ENCODE results near the gene SLC30A3. TPM values are rescaled to one million over a fixed set of nuclear protein-coding genes. Genes with fewer than 3 reads are reported as not detected.

SLC30A3 gene
- total and polyA plus RNA-seq, 10 of the 15 experiments (the other 5 are each of a cell fraction or from before 2014, with no cell fraction given): 0.23 TPM; not detected in 9

DNA sequence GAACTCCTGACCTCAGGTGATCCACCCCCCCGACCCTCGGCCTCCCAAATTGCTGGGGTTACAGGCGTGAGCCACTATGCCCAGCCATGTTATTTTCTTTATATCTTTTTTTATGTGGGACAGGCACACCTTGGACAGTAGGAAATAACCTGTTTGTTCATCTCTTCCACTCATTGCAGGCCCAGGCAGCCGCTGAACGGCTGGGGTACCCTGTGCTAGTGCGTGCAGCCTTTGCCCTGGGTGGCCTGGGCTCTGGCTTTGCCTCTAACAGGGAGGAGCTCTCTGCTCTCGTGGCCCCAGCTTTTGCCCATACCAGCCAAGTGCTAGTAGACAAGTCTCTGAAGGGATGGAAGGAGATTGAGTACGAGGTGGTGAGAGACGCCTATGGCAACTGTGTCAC lies 37.3 kb downstream of the SLC30A3 start:
- H3K4me1 ChIP-seq (ENCODE audit: control insufficient read depth, insufficient read depth, low read length): no peaks in the 10 kb centered on the region
- H3K9ac ChIP-seq (ENCODE audit: control insufficient read depth, insufficient read depth, low read length): no peak overlapping the region
- H3K79me2 ChIP-seq (ENCODE audit: control insufficient read depth, insufficient read depth, low read length): no peaks in the 10 kb centered on the region
- no peak overlapping the region for H3K27ac ChIP-seq (ENCODE audit: control insufficient read depth, insufficient read depth)
- no peak for DNase-seq (ENCODE audit: low read depth, low spot score)
- POLR2A ChIA-PET: interaction anchor here (0.5 kb wide), 1 partner anchor 1051 kb away, joined by 3 read pairs; no protein-coding TSS in a partner anchor
- BruUV-seq (replicated peaks): no TSS peak
- no peak overlapping the region for H3K4me3 ChIP-seq
- no peak for FAIRE-seq
- intact Hi-C loops (cut with micrococcal nuclease; ENCODE audit: unreplicated experiment): no loop called here
- in situ Hi-C loops (cut with MboI): no loop called here
- peaks cover 26 to 36% of the 10 kb centered on the region in 2 experiments; a peak in 3 of 4 replicates for H3K36me3 ChIP-seq (ENCODE audit: control insufficient read depth in 2 of 2, insufficient read depth in 2 of 2, low read length in 1 of 2)
- TF ChIP-seq POLR2AphosphoS5 (IDR thresholded peaks at IDR 0.05; ENCODE audit: low read length) (no peak), BCL3 (IDR thresholded peaks at IDR 0.05; ENCODE audit: borderline replicate concordance, insufficient read depth, low read depth, low read length, poor library complexity, severe bottlenecking) (no peak), REST (IDR thresholded peaks at IDR 0.05; ENCODE audit: low read depth, low read length) (no peak), CHD1 (IDR thresholded peaks at IDR 0.05; ENCODE audit: low read depth, low read length) (no peak), MLLT1 (IDR thresholded peaks at IDR 0.05) (no peak), MYB (IDR thresholded peaks at IDR 0.05; ENCODE audit: borderline replicate concordance, low read depth, low read length) (no peak), E2F4 (IDR thresholded peaks at IDR 0.05; ENCODE audit: low read depth, low read length) (no peak), ASH2L (IDR thresholded peaks at IDR 0.05; ENCODE audit: borderline replicate concordance, low read depth) (no peak), CHD4 (IDR thresholded peaks at IDR 0.05) (no peak)
- TF ChIP-seq, protein P1, sequence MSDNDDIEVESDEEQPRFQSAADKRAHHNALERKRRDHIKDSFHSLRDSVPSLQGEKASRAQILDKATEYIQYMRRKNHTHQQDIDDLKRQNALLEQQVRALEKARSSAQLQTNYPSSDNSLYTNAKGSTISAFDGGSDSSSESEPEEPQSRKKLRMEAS (IDR thresholded peaks at IDR 0.05; ENCODE audit: low read depth, low read length): no peak
- H3K27me3 ChIP-seq (replicated peaks in 1 of 2; ENCODE audit: control insufficient read depth in 2 of 2, insufficient read depth in 2 of 2, low read length in 1 of 2): no peaks in the 10 kb centered on the region
- CTCF ChIA-PET: no interaction called here
- 91% methylated on average over 9 of the region's 9 CpGs for WGBS (ENCODE audit: insufficient coverage, insufficient replicate concordance, low lambda C conversion rate, missing lambda C conversion rate)
- H2AFZ ChIP-seq (ENCODE audit: control insufficient read depth, low read depth, low read length): no peak overlapping the region
- no peaks in the 10 kb centered on the region for H4K20me1 ChIP-seq (ENCODE audit: control insufficient read depth, insufficient read depth)
- no peak overlapping the region for H3K4me2 ChIP-seq (ENCODE audit: control insufficient read depth, insufficient read depth)
- no peaks in the 10 kb centered on the region for H3K9me3 ChIP-seq (replicated peaks; ENCODE audit: control insufficient read depth, insufficient read depth, low read length)
- SMC1A ChIA-PET (ENCODE audit: uncharacterized antibody, unreplicated experiment): no interaction called here
- RAD21 ChIA-PET (ENCODE audit: unreplicated experiment): no interaction called here
- ATAC-seq: no peak

Data from GM12878 (cell line).